Endodermal cell (in vitro differentiated cells): ENCODE measurements around the gene KAZN. TPM values are rescaled to one million over a fixed set of nuclear protein-coding genes. Genes with fewer than 3 reads are reported as not detected.
A peak's percentile ranks its signal among the peaks of the same experiment; 100 is the strongest.

Experiments
- DNase-seq: peaks from one replicate; pipeline ENCODE4 v3.0.0-alpha.2; 2017
- H3K27ac ChIP-seq: 2 replicates; pipeline ENCODE4 v1.5.1; 2013; ENCODE audit warnings: mild to moderate bottlenecking, low read depth, low read length, moderate library complexity
- H3K27me3 ChIP-seq: 2 replicates; pipeline ENCODE4 v1.6.1; 2013; ENCODE audit warnings: mild to moderate bottlenecking, low read length, moderate library complexity; ENCODE audit not compliant: insufficient read depth, control insufficient read depth, poor library complexity, severe bottlenecking
- H3K36me3 ChIP-seq: 2 replicates; pipeline ENCODE4 v1.7.0; 2013; ENCODE audit warnings: mild to moderate bottlenecking, low read length, moderate library complexity; ENCODE audit not compliant: control insufficient read depth, insufficient read depth
- H3K4me1 ChIP-seq: one replicate; pipeline ENCODE4 v1.7.0; 2013; ENCODE audit warnings: low read length; ENCODE audit not compliant: control insufficient read depth, insufficient read depth
- H3K4me3 ChIP-seq: 2 replicates; pipeline ENCODE4 v1.5.1; 2013; ENCODE audit warnings: mild to moderate bottlenecking, low read length, moderate library complexity
- H3K9ac ChIP-seq: 2 replicates; pipeline ENCODE4 v1.6.1; 2013; ENCODE audit warnings: mild to moderate bottlenecking, low read length, moderate library complexity; ENCODE audit not compliant: poor library complexity, severe bottlenecking; ENCODE audit errors: extremely low read depth
- H3K9me3 ChIP-seq: 2 replicates; pipeline ENCODE4 v1.6.1; 2013; ENCODE audit warnings: mild to moderate bottlenecking, low read length, moderate library complexity; ENCODE audit not compliant: control insufficient read depth
- H3K27ac Mint-ChIP-seq: 2 replicates; pipeline ENCODE4 v1.8.0; 2020; ENCODE audit warnings: mixed read lengths
- H3K27me3 Mint-ChIP-seq: 2 replicates; pipeline ENCODE4 v1.8.0; 2021; ENCODE audit warnings: mild to moderate bottlenecking, mixed read lengths; ENCODE audit not compliant: insufficient read depth
- H3K36me3 Mint-ChIP-seq: 2 replicates; pipeline ENCODE4 v1.8.0; 2020; ENCODE audit warnings: low read depth, mixed read lengths
- H3K4me1 Mint-ChIP-seq: 2 replicates; pipeline ENCODE4 v1.8.0; 2020; ENCODE audit warnings: mixed read lengths
- H3K4me3 Mint-ChIP-seq: 2 replicates; pipeline ENCODE4 v1.8.0; 2020; ENCODE audit warnings: mild to moderate bottlenecking, moderate library complexity, mixed read lengths
- H3K9me3 Mint-ChIP-seq: 2 replicates; pipeline ENCODE4 v1.8.0; 2020; ENCODE audit warnings: mild to moderate bottlenecking, mixed read lengths
- CTCF ChIP-seq: fragments of 200-600 bp; sonication (generic); conservative IDR thresholded peaks from 2 replicates; pipeline ENCODE4 v1.5.0; 2021; ENCODE audit warnings: antibody characterized with exemption, mild to moderate bottlenecking
- WGBS, 2 experiments: methylation state at CpG; one replicate each; pipeline versions ENCODE4 v1.1.5 to v1.1.7; 2013; ENCODE audit warnings: missing lambda C conversion rate in 2 of 2, mixed read lengths in 1 of 2; ENCODE audit not compliant: insufficient coverage in 1 of 2, insufficient read length in 1 of 2; 5-methylcytosine and 5-hydroxymethylcytosine counted together
- total RNA-seq, 2 donors: library from RNA; stranded (reverse); fragmentation: NEBNext Ultra II Directional in 1 of 2; extraction: Animal tissue kit (Norgen Biotek cat#: 25700) in 1 of 2; gene quantifications; 2 replicates in 1 of 2; 3 replicates in 1 of 2; pipeline ENCODE4 v1.2.1, GENCODE V29; 2021

KAZN gene
- total RNA-seq, 2 donors from 2014 or later: 12.4 to 13.9 TPM

GRCh38 chr1:14648391-14648790 lies 49.9 kb downstream of the KAZN start:
- Mint-ChIP-seq H3K4me3 (no peak overlapping the region), H3K27ac (no peak overlapping the region), H3K9me3 (peaks cover 22% of the 10 kb centered on the region), H3K27me3 (no peaks in the 10 kb centered on the region), H3K36me3 (peaks cover 11% of the 10 kb centered on the region), H3K4me1 (peaks cover 40% of the 10 kb centered on the region)
- Histone ChIP-seq H3K27me3 (no peaks in the 10 kb centered on the region), H3K9me3 (peaks cover 14% of the 10 kb centered on the region), H3K4me1 (peaks cover 12% of the 10 kb centered on the region), H3K27ac (no peak overlapping the region), H3K36me3 (no peaks in the 10 kb centered on the region), H3K9ac (no peak overlapping the region), H3K4me3 (no peak overlapping the region)
- 87 to 91% methylated on average over 3 of the region's 3 CpGs for WGBS, 2 experiments
- no peak for DNase-seq
- no peak for TF ChIP-seq CTCF

GRCh38 chr1:14648896-14649855 lies 50.7 kb downstream of the KAZN start:
- H3K4me3 Mint-ChIP-seq: no peak overlapping the region
- H3K9me3 Mint-ChIP-seq: peaks cover 18% of the 10 kb centered on the region
- H3K27me3 Mint-ChIP-seq: no peaks in the 10 kb centered on the region
- Histone ChIP-seq H3K27ac (peak overlapping the region; percentile 12), H3K9ac (no peak overlapping the region), H3K27me3 (no peaks in the 10 kb centered on the region), H3K36me3 (no peaks in the 10 kb centered on the region), H3K9me3 (peaks cover 9% of the 10 kb centered on the region), H3K4me1 (peaks cover 12% of the 10 kb centered on the region), H3K4me3 (no peak overlapping the region)
- no peak for TF ChIP-seq CTCF
- H3K27ac Mint-ChIP-seq: no peak overlapping the region
- H3K4me1 Mint-ChIP-seq: peaks cover 40% of the 10 kb centered on the region
- H3K36me3 Mint-ChIP-seq: peaks cover 11% of the 10 kb centered on the region
- no peak for DNase-seq
- 80 to 82% methylated on average over 6 to 9 of the region's 9 CpGs for WGBS, 2 experiments

- H3K27ac ChIP-seq: no peak overlapping the region
- H3K9ac ChIP-seq: no peak overlapping the region
- no peak for DNase-seq
- Mint-ChIP-seq H3K27ac (no peak overlapping the region), H3K9me3 (peaks cover 10% of the 10 kb centered on the region), H3K27me3 (no peaks in the 10 kb centered on the region), H3K4me3 (no peak overlapping the region), H3K4me1 (peaks cover 44% of the 10 kb centered on the region), H3K36me3 (peaks cover 7% of the 10 kb centered on the region)
- H3K36me3 ChIP-seq: no peaks in the 10 kb centered on the region
- H3K27me3 ChIP-seq: no peaks in the 10 kb centered on the region
- H3K4me3 ChIP-seq: no peak overlapping the region
- peaks cover 19% of the 10 kb centered on the region for H3K4me1 ChIP-seq
- no peak for TF ChIP-seq CTCF
- 71 to 100% methylated on average over 1 of the region's 1 CpG for WGBS, 2 experiments
- H3K9me3 ChIP-seq: peaks cover 4% of the 10 kb centered on the region
Observed at GRCh38 chr1:14649976-14650375, 51.5 kb downstream of the KAZN start.
